GM21717 (cell line): Measurements from ENCODE around the gene GLUD1.
"Not testable (repeated sequence)": the region's sequence is repeated elsewhere in the genome, so short reads cannot be mapped to it uniquely, and the experiment has no call there.

Experiments used
- ATAC-seq: cut with Tn5 transposase; IDR thresholded peaks from one replicate; pipeline ENCODE4 v1.9.1; 2021; ENCODE audit warnings: mild to moderate bottlenecking, moderate library complexity; ENCODE audit not compliant: unreplicated experiment

GLUD1 gene

GRCh38 chr10:87094373-87095235 lies at the start of gene GLUD1, which contains the start of gene SHLD2:
GLUD1 (minus strand) TSS chr10:87094843; CDS start chr10:87094769, 74 bp downstream.
SHLD2 (plus strand) TSS chr10:87095206; CDS start chr10:87151355, 56,149 bp downstream.
- ATAC-seq = peak; percentile 55

GRCh38 chr10:87143109-87143418 lies 48.4 kb upstream of the GLUD1 start:
- not testable (repeated sequence) for ATAC-seq

GRCh38 chr10:87142230-87143108 lies 47.8 kb upstream of the GLUD1 start:
- ATAC-seq = not testable (repeated sequence)

- ATAC-seq = not testable (repeated sequence)
These were observed 42.8 kb upstream of the GLUD1 start for GRCh38 chr10:87137478-87137877.

- not testable (repeated sequence) for ATAC-seq
These were observed 39.8 kb upstream of the GLUD1 start for GRCh38 chr10:87134440-87134839.

- not testable (repeated sequence) for ATAC-seq
These were observed 39.3 kb upstream of the GLUD1 start for GRCh38 chr10:87133936-87134335.

GRCh38 chr10:87132176-87132575 lies 37.5 kb upstream of the GLUD1 start:
- not testable (repeated sequence) for ATAC-seq

- not testable (repeated sequence) for ATAC-seq
These were observed 33.0 kb upstream of the GLUD1 start for GRCh38 chr10:87127607-87128156.

- not testable (repeated sequence) for ATAC-seq
These were observed 32.4 kb upstream of the GLUD1 start for GRCh38 chr10:87127048-87127447.

- not testable (repeated sequence) for ATAC-seq
These were observed 28.7 kb upstream of the GLUD1 start for GRCh38 chr10:87123351-87123750.

GRCh38 chr10:87119029-87119428 lies 24.4 kb upstream of the GLUD1 start:
- ATAC-seq = not testable (repeated sequence)

- not testable (repeated sequence) for ATAC-seq
These were observed 23.5 kb upstream of the GLUD1 start for GRCh38 chr10:87118122-87118521.

GRCh38 chr10:87105446-87106124 lies 10.9 kb upstream of the GLUD1 start:
- no peak for ATAC-seq

- not testable (repeated sequence) for ATAC-seq
These were observed 10.1 kb upstream of the GLUD1 start for GRCh38 chr10:87104727-87105126.

GRCh38 chr10:87101996-87102395 lies 7.4 kb upstream of the GLUD1 start:
- no peak for ATAC-seq

- peak; percentile 56 for ATAC-seq
These were observed 748 bp upstream of the GLUD1 start for GRCh38 chr10:87095236-87095945.

- peak; percentile 35 for ATAC-seq
These were observed 841 bp downstream of the GLUD1 start for GRCh38 chr10:87093632-87094372.

- no peak for ATAC-seq
These were observed 1.6 kb downstream of the GLUD1 start for GRCh38 chr10:87092861-87093631.
